Measurements from ENCODE around the gene ARVCF.

DNA sequence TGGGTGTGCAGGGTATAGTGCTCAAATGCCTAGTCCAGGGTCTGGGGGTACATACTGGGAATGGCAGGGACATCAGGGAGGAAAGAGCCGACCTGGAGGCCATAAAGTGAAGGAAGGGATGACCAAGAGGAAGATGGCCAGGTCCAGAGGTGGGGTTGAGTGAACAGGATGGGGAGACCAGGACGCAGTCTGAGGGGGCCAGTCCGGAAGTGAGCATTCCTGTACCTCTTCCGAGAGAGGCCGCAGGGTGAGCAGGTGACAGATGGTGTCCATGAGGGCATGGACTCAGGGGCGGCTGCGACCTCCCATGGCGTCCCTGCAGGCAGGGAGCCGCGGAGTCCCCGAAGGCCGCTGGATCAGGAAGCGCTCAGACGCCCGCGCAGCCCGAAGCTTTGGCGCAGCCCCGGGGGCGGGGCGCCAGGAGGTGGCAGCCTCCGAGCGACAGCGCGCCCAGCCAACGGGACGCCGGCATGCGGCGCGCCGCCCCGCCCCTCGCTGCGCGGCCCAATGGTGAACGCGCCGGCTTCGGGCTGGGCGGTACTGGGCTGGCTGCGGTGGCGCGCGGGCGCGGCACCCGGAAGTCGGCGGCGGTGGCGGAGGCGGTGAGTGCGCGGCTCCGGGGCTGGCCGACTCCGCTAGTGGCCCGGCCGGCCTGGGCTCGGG lies 4.0 kb upstream of the ARVCF start, which contains the start of gene TANGO2:
- TF ChIP-seq EZH2 (IDR thresholded peaks at IDR 0.05; ENCODE audit: borderline replicate concordance, low read depth, low read length, severe bottlenecking) (no peak), CTCF (IDR thresholded peaks at IDR 0.05; ENCODE audit: extremely low read depth in 1 of 2, insufficient read depth in 1 of 2, low read depth in 1 of 2, low read length in 2 of 2) (no peak), JUN (IDR thresholded peaks at IDR 0.05; ENCODE audit: borderline replicate concordance, insufficient read depth, insufficient read length, low read depth) (no peak), POLR2AphosphoS5 (IDR thresholded peaks at IDR 0.05; ENCODE audit: insufficient read depth, low read depth, low read length) (peak; percentile 92), POLR2A (IDR thresholded peaks at IDR 0.05; ENCODE audit: low read depth, low read length) (peak; percentile 84), MYC (IDR thresholded peaks at IDR 0.05; ENCODE audit: low read depth, low read length) (no peak), GATA2 (IDR thresholded peaks at IDR 0.05; ENCODE audit: insufficient read depth, insufficient read length, low read depth, low read length) (no peak)
- TF ChIP-seq, protein P1, sequence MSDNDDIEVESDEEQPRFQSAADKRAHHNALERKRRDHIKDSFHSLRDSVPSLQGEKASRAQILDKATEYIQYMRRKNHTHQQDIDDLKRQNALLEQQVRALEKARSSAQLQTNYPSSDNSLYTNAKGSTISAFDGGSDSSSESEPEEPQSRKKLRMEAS (IDR thresholded peaks at IDR 0.05; ENCODE audit: insufficient read depth, insufficient read length), result no peak

Data from endothelial cell of umbilical vein (primary cell).